ENCODE data around the gene VGF. TPM values are rescaled to one million over a fixed set of nuclear protein-coding genes. Genes with fewer than 3 reads are reported as not detected.

Gene VGF
- total RNA-seq, 1 donor from 2014 or later = 20.9 TPM

DNA sequence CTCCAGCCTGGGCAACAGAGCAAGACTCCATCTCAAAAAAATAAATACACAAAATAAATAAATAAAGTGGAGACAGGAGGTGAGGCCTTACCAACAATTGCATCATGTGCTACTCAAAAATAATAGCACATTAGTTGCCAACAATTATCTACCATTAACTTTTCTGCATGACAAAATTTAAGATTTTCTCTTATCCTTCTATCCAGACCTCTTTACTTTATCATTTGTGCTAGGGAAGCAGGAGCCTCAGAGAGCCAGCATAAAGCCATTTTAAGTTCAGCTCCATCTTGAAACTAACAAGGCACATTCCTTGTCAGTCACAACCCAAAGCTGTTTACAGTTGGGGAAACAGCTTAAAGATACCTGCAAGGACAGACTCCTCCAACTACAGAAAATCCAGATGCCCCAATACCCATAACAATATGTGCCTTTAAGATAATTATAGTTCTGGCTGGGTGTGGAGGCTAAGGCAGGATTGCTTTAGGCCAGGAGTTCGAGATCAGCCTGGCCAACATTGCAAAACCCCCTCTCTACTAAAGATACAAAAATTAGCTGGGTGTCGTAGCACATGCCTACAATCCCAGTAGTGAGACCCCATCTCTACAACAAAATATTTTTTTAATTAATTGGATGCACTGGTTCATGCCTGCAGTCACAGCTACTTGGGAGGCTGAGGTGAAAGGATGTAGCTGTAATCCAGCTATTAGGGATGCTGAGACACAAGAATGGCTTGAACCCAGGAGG lies 13.3 kb downstream of the VGF start:
- no peak for DNase-seq (ENCODE audit: low read depth)
- TF ChIP-seq, protein P1, sequence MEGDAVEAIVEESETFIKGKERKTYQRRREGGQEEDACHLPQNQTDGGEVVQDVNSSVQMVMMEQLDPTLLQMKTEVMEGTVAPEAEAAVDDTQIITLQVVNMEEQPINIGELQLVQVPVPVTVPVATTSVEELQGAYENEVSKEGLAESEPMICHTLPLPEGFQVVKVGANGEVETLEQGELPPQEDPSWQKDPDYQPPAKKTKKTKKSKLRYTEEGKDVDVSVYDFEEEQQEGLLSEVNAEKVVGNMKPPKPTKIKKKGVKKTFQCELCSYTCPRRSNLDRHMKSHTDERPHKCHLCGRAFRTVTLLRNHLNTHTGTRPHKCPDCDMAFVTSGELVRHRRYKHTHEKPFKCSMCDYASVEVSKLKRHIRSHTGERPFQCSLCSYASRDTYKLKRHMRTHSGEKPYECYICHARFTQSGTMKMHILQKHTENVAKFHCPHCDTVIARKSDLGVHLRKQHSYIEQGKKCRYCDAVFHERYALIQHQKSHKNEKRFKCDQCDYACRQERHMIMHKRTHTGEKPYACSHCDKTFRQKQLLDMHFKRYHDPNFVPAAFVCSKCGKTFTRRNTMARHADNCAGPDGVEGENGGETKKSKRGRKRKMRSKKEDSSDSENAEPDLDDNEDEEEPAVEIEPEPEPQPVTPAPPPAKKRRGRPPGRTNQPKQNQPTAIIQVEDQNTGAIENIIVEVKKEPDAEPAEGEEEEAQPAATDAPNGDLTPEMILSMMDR (conservative IDR thresholded peaks at IDR 0.05; ENCODE audit: low read depth, low read length) = no peak

DNA sequence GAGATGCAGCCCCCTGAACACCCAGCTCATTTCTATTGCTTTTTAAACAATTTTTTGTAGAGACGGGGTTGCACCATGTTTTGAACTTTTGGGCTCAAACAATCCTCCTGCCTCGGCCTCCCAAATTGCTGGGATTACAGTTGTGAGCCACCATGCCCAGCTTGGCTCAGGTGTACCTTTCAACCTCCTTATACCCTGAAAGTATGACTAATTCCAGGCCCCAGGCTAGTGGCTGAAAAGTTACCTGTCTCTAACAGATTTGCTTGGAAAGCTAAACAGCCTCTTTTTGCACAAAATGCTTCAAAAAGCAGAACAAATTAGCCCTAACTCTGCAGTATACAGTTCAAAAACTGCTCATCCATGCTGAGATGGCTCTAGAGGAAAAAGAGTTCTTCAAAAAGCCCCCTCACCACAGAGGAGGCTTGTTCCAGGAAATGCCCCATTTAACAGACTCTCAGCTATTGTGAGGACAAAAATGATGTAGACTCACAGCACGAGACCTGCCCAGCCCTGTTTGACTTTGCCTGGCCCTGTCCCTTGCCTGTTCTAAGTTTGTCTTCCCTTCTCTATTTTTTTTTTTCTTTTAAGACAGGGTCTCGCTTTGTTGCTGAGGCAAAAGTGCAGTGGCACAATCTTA lies 24.5 kb downstream of the VGF start:
- no peak overlapping the region for H3K4me3 ChIP-seq (ENCODE audit: low read depth, low read length)
- TF ChIP-seq, protein P1 (conservative IDR thresholded peaks at IDR 0.05; ENCODE audit: low read depth, low read length) = no peak
- no peak for DNase-seq (ENCODE audit: low read depth)

More for the DNA sequence above, 13.3 kb downstream of the VGF start:
- no peak overlapping the region for H3K4me3 ChIP-seq (ENCODE audit: low read depth, low read length)

DNA sequence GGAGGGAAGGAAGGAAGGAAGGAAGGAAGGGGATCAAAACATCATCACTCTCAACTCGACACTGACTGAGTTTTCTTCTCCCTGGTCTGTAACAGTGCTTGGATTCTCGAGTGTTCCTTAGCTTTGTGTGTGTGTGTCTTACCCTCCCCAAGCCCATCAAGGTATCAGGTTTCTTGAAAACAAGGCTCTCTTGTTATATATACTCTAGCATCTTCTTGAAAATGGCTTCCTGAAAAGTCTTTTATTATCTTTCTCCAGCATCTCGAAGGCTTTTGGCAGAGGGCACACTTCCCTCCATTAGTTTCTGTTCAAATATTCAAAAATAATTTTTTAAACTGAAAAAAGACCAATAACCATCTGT lies 25.1 kb downstream of the VGF start:
- DNase-seq (ENCODE audit: low read depth) = no peak
- TF ChIP-seq, protein P1 (conservative IDR thresholded peaks at IDR 0.05; ENCODE audit: low read depth, low read length) = no peak
- no peak overlapping the region for H3K4me3 ChIP-seq (ENCODE audit: low read depth, low read length)

DNA sequence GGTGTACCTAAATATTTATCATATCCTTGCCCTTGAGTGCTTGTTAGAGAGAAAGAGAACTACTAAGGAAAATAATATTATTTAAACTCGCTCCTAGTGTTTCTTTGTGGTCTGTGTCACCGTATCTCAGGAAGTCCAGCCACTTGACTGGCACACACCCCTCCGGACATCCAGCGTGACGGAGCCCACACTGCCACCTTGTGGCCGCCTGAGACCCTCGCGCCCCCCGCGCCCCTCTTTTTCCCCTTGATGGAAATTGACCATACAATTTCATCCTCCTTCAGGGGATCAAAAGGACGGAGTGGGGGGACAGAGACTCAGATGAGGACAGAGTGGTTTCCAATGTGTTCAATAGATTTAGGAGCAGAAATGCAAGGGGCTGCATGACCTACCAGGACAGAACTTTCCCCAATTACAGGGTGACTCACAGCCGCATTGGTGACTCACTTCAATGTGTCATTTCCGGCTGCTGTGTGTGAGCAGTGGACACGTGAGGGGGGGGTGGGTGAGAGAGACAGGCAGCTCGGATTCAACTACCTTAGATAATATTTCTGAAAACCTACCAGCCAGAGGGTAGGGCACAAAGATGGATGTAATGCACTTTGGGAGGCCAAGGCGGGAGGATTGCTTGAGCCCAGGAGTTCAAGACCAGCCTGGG lies 27.0 kb downstream of the VGF start:
- H3K4me3 ChIP-seq (ENCODE audit: low read depth, low read length) = no peak overlapping the region
- peak; percentile 91 for DNase-seq (ENCODE audit: low read depth)

DNA sequence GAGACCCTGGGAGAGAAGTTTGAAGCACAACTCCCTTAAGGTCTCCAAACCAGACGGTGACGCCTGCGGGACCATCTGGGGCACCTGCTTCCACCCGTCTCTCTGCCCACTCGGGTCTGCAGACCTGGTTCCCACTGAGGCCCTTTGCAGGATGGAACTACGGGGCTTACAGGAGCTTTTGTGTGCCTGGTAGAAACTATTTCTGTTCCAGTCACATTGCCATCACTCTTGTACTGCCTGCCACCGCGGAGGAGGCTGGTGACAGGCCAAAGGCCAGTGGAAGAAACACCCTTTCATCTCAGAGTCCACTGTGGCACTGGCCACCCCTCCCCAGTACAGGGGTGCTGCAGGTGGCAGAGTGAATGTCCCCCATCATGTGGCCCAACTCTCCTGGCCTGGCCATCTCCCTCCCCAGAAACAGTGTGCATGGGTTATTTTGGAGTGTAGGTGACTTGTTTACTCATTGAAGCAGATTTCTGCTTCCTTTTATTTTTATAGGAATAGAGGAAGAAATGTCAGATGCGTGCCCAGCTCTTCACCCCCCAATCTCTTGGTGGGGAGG lies 27.6 kb downstream of the VGF start:
- TF ChIP-seq, protein P1 (conservative IDR thresholded peaks at IDR 0.05; ENCODE audit: low read depth, low read length) = no peak
- DNase-seq (ENCODE audit: low read depth) = no peak
- H3K4me3 ChIP-seq (ENCODE audit: low read depth, low read length) = no peak overlapping the region

More for the DNA sequence above, 27.0 kb downstream of the VGF start:
- TF ChIP-seq, protein P1 (conservative IDR thresholded peaks at IDR 0.05; ENCODE audit: low read depth, low read length) = peak; percentile 77

DNA sequence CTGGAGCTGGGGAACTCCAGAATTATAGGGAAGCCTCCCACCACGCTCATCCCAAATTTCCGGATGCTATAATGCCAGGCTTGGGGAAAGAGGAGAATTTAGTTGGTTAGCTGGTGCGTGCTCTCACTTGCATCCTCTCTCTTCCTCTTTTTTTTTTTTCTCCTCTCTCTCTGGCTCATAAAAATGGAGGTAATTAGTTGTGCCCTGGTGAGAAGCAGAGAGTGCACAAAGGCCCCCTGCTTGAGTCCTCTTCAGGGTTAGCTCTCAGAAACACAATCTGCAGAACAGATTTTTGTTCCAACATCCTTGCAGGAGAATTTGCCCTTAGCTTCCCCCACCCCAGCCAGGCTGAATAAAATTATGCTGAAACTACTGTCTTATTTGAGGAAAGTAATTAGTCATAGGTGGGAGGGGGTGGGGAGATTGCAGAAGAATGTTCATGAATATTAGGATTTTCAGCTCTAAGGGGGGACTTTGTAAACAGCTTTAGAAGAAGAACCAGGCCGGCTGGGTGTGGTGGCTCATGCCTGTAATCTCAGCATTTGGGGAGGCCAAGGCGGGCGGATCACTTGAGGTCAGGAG lies 30.9 kb downstream of the VGF start:
- no peak overlapping the region for H3K4me3 ChIP-seq (ENCODE audit: low read depth, low read length)
- no peak for DNase-seq (ENCODE audit: low read depth)
- TF ChIP-seq, protein P1 (conservative IDR thresholded peaks at IDR 0.05; ENCODE audit: low read depth, low read length) = no peak

All from epithelial cell of proximal tubule (primary cell).